Neuronal stem cell (in vitro differentiated cells): ENCODE measurements around the gene DIP2B.
"Not testable (repeated sequence)": the region's sequence is repeated elsewhere in the genome, so short reads cannot be mapped to it uniquely, and the experiment has no call there.

ENCODE experiments used
- DNase-seq: peaks from one replicate; pipeline ENCODE4 v3.0.0-alpha.2; 2013; ENCODE audit warnings: low spot score
- H2AFZ ChIP-seq: one replicate; pipeline ENCODE4 v1.6.1; 2013; ENCODE audit warnings: mild to moderate bottlenecking, low read length, inconsistent platforms
- H2AK5ac ChIP-seq: 2 replicates; pipeline ENCODE4 v1.6.1; 2013; ENCODE audit warnings: low read depth, mild to moderate bottlenecking, inconsistent platforms, low read length, moderate library complexity, mixed read lengths
- H2BK120ac ChIP-seq: 2 replicates; pipeline ENCODE4 v1.6.1; 2013; ENCODE audit warnings: low read depth, mild to moderate bottlenecking, inconsistent platforms, low read length, moderate library complexity, mixed read lengths
- H2BK12ac ChIP-seq: one replicate; pipeline ENCODE4 v1.6.1; 2013; ENCODE audit warnings: low read length, inconsistent platforms
- H2BK15ac ChIP-seq: 2 replicates; pipeline ENCODE4 v1.6.1; 2013; ENCODE audit warnings: mild to moderate bottlenecking, low read length, inconsistent platforms, mixed read lengths
- H2BK5ac ChIP-seq: one replicate; pipeline ENCODE4 v1.6.1; 2013; ENCODE audit warnings: inconsistent platforms, mild to moderate bottlenecking, low read length, moderate library complexity
- H3K14ac ChIP-seq: one replicate; pipeline ENCODE4 v1.6.1; 2013; ENCODE audit warnings: low read length, inconsistent platforms
- H3K18ac ChIP-seq: 2 replicates; pipeline ENCODE4 v1.6.1; 2013; ENCODE audit warnings: low read length, inconsistent platforms
- H3K23ac ChIP-seq: 2 replicates; pipeline ENCODE4 v1.6.1; 2013; ENCODE audit warnings: low read depth, mild to moderate bottlenecking, mixed read lengths, low read length, inconsistent platforms; ENCODE audit not compliant: poor library complexity
- H3K27ac ChIP-seq: replicated peaks from 3 replicates; pipeline ENCODE4 v1.5.1; 2013; ENCODE audit warnings: low read length, inconsistent platforms
- H3K27me3 ChIP-seq, 3 experiments: 2 replicates each; pipeline ENCODE4 v1.6.1; 2013; ENCODE audit warnings: low read length in 3 of 3, mild to moderate bottlenecking in 2 of 3, inconsistent platforms in 1 of 3, low read depth in 1 of 3, mixed read lengths in 1 of 3, moderate library complexity in 1 of 3; ENCODE audit not compliant: control insufficient read depth in 3 of 3, insufficient read depth in 3 of 3
- H3K36me3 ChIP-seq, 2 donors: replicated peaks in 1 of 2; 2 replicates each; pipeline ENCODE4 v1.6.1; 2013; ENCODE audit warnings: low read length in 2 of 2; ENCODE audit not compliant: control insufficient read depth in 2 of 2, insufficient read depth in 2 of 2
- H3K4ac ChIP-seq: 2 replicates; pipeline ENCODE4 v1.6.1; 2013; ENCODE audit warnings: inconsistent platforms, mild to moderate bottlenecking, low read length, moderate library complexity
- H3K4me1 ChIP-seq, 2 donors: 1 replicate in 1 of 2; 2 replicates in 1 of 2; pipeline ENCODE4 v1.6.1; 2013; ENCODE audit warnings: low read length in 2 of 2, low read depth in 1 of 2; ENCODE audit not compliant: control insufficient read depth in 2 of 2, insufficient read depth in 1 of 2
- H3K4me2 ChIP-seq: one replicate; pipeline ENCODE4 v1.6.1; 2013; ENCODE audit warnings: mild to moderate bottlenecking, low read length, inconsistent platforms; ENCODE audit not compliant: insufficient read depth, poor library complexity, severe bottlenecking
- H3K4me3 ChIP-seq, 2 donors: 2 replicates each; pipeline ENCODE4 v1.5.1; 2013; ENCODE audit warnings: low read length in 2 of 2, mild to moderate bottlenecking in 2 of 2, inconsistent platforms in 1 of 2, moderate library complexity in 1 of 2
- H3K79me1 ChIP-seq: one replicate; pipeline ENCODE4 v1.6.1; 2013; ENCODE audit warnings: low read depth, mild to moderate bottlenecking, inconsistent platforms, low read length, moderate library complexity
- H3K9ac ChIP-seq: one replicate; pipeline ENCODE4 v1.6.1; 2013; ENCODE audit warnings: mild to moderate bottlenecking, low read depth, low read length, inconsistent platforms; ENCODE audit not compliant: poor library complexity
- H3K9me3 ChIP-seq, 2 donors: replicated peaks in 1 of 2; 2 replicates each; pipeline versions ENCODE3 to v1.6.1; 2013; ENCODE audit warnings: low read length in 2 of 2, mild to moderate bottlenecking in 2 of 2, inconsistent platforms in 1 of 2, low read depth in 1 of 2, mixed read lengths in 1 of 2, moderate library complexity in 1 of 2; ENCODE audit not compliant: control insufficient read depth in 2 of 2, insufficient read depth in 1 of 2
- H4K8ac ChIP-seq: one replicate; pipeline ENCODE4 v1.6.1; 2013; ENCODE audit warnings: low read depth, mild to moderate bottlenecking, inconsistent platforms, low read length, moderate library complexity
- H4K91ac ChIP-seq: one replicate; pipeline ENCODE4 v1.6.1; 2013; ENCODE audit warnings: low read length, low read depth, mild to moderate bottlenecking, inconsistent platforms; ENCODE audit not compliant: poor library complexity
- WGBS, 2 donors: extraction: QIAGEN DNeasy Blood & Tissue Kit; methylation state at CpG; one replicate each; pipeline ENCODE4 v1.1.7; 2013; ENCODE audit warnings: missing lambda C conversion rate in 2 of 2, mixed read lengths in 1 of 2; ENCODE audit not compliant: insufficient read length in 2 of 2, insufficient replicate concordance in 1 of 2; ENCODE audit errors: extremely low coverage in 2 of 2; 5-methylcytosine and 5-hydroxymethylcytosine counted together

Gene DIP2B

GRCh38 chr12:50538182-50538581 is 33.4 kb downstream of the DIP2B start:
- H4K91ac ChIP-seq: no peak overlapping the region
- peaks cover 0 to 7% of the 10 kb centered on the region in 2 donors for H3K4me1 ChIP-seq
- no peak overlapping the region for H3K9ac ChIP-seq
- no peak overlapping the region for H4K8ac ChIP-seq
- H3K23ac ChIP-seq: no peak overlapping the region
- H3K4ac ChIP-seq: no peak overlapping the region
- peak overlapping the region; percentile 3 for H3K27ac ChIP-seq
- H2AK5ac ChIP-seq: no peak overlapping the region
- peaks cover 0 to 9% of the 10 kb centered on the region in 2 donors for H3K36me3 ChIP-seq
- no peak overlapping the region for H3K4me3 ChIP-seq
- H3K18ac ChIP-seq: no peak overlapping the region
- H3K9me3 ChIP-seq: no peaks in the 10 kb centered on the region
- no peaks in the 10 kb centered on the region for H3K79me1 ChIP-seq
- no peak overlapping the region for H3K4me2 ChIP-seq
- no peak overlapping the region for H2BK15ac ChIP-seq
- no peak for DNase-seq
- no peak overlapping the region for H2BK12ac ChIP-seq
- no peak overlapping the region for H3K14ac ChIP-seq
- H2BK120ac ChIP-seq: no peak overlapping the region
- H3K27me3 ChIP-seq: no peaks in the 10 kb centered on the region
- no peak overlapping the region for H2AFZ ChIP-seq
- no CpG with 5 or more reads among the region's 3 CpGs for WGBS, 2 donors
- H2BK5ac ChIP-seq: no peak overlapping the region

GRCh38 chr12:50541139-50541538 is 36.4 kb downstream of the DIP2B start:
- DNase-seq: no peak
- H2BK5ac ChIP-seq: no peak overlapping the region
- no peak overlapping the region for H2BK15ac ChIP-seq
- no peak overlapping the region for H3K18ac ChIP-seq
- no peaks in the 10 kb centered on the region for H3K27me3 ChIP-seq
- peaks cover 0 to 7% of the 10 kb centered on the region in 2 donors for H3K36me3 ChIP-seq
- no peak overlapping the region for H2AK5ac ChIP-seq
- no peak overlapping the region for H2BK120ac ChIP-seq
- no peak overlapping the region for H3K9ac ChIP-seq
- H3K79me1 ChIP-seq: no peaks in the 10 kb centered on the region
- no peak overlapping the region for H2AFZ ChIP-seq
- no peak overlapping the region for H3K14ac ChIP-seq
- H3K4me3 ChIP-seq: no peak overlapping the region
- H3K4me1 ChIP-seq: peaks cover 2 to 7% of the 10 kb centered on the region in 2 donors
- H3K4me2 ChIP-seq: no peak overlapping the region
- no peak overlapping the region for H3K23ac ChIP-seq
- H3K9me3 ChIP-seq: no peaks in the 10 kb centered on the region
- H3K4ac ChIP-seq: no peak overlapping the region
- H4K8ac ChIP-seq: no peak overlapping the region
- H2BK12ac ChIP-seq: no peak overlapping the region
- H3K27ac ChIP-seq: no peak overlapping the region
- H4K91ac ChIP-seq: no peak overlapping the region

- Histone ChIP-seq H3K9me3 (no peaks in the 10 kb centered on the region), H3K18ac (no peak overlapping the region), H3K9ac (no peak overlapping the region), H2BK12ac (no peak overlapping the region), H3K23ac (no peak overlapping the region), H4K8ac (no peak overlapping the region), H3K4me3 (no peak overlapping the region), H2AFZ (no peak overlapping the region), H3K14ac (no peak overlapping the region), H3K4me2 (no peak overlapping the region), H2BK15ac (no peak overlapping the region), H3K27ac (no peak overlapping the region), H3K36me3 (peaks cover 0 to 1% of the 10 kb centered on the region in 2 donors), H2BK120ac (no peak overlapping the region), H4K91ac (no peak overlapping the region), H3K4ac (no peak overlapping the region), H3K27me3 (no peaks in the 10 kb centered on the region), H3K79me1 (no peaks in the 10 kb centered on the region), H3K4me1 (peaks cover 2 to 6% of the 10 kb centered on the region in 2 donors), H2BK5ac (no peak overlapping the region), H2AK5ac (no peak overlapping the region)
- DNase-seq: no peak
- no CpG with 5 or more reads among the region's 1 CpG for WGBS, 2 donors
These were observed 37.7 kb downstream of the DIP2B start for GRCh38 chr12:50542448-50542847.

- H2BK12ac ChIP-seq, H3K4me2 ChIP-seq, H2BK15ac ChIP-seq, H3K9ac ChIP-seq, H2AK5ac ChIP-seq, H4K8ac ChIP-seq, H3K18ac ChIP-seq, DNase-seq, H2BK120ac ChIP-seq, H3K4me1 ChIP-seq, H3K79me1 ChIP-seq, H3K27ac ChIP-seq, H2BK5ac ChIP-seq, H4K91ac ChIP-seq, H3K14ac ChIP-seq, H3K4ac ChIP-seq, H3K4me3 ChIP-seq, H3K9me3 ChIP-seq, H3K27me3 ChIP-seq, H3K23ac ChIP-seq, H3K36me3 ChIP-seq, H2AFZ ChIP-seq: not testable (repeated sequence)
- WGBS, 2 donors: no CpG with 5 or more reads among the region's 11 CpGs
These were observed 38.4 kb downstream of the DIP2B start for GRCh38 chr12:50543188-50543587.
